NK-92 treated with Interleukin-12 subunit alpha and Interleukin-12 subunit beta, amount 100 ng/mL, for 24 hours (cell line): ENCODE data around the gene FBXO5.

Experiments used
- DNase-seq: peaks from one replicate; lab custom pipeline; 2025; lab: John Stamatoyannopoulos, UW

Gene FBXO5

GRCh38 chr6:152948150-152948768, 34.6 kb downstream of the FBXO5 start:
- no peak for DNase-seq

DNA sequence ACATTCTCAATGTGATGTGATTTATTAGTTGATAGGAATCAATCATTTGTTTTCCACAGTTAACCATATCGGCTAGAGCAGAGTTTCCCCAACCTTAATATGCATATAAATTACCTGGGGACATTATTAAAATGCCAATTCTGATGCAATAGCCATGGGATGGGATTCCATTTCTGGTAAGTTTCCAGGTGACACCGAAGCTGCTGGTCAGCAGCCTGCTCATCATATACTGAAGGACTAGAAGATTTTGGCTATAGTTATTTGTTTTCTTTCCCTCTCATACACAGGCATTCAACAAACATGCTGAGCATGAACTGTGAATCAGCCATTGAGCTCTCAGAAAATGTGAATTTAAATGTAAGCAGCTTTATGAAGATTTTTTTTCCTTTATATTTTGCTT, 35.8 kb downstream of the FBXO5 start:
- no peak for DNase-seq

DNA sequence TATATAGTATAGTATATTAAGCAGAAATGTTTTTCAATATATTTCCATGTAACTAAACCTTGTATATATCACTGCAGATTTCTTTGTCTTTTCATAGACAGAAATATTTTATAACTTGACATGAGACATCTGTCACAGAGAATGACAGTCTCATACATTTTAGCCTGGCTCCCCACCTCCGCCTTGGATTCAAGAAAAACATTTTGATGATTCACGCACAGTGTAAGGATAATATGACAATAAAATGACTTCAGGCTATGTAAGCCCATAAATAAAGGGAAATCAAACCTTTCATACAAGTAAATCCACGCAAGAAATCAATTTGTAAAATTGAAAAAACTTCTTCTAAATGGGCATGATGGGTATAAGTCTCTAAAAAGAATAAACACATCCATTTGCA, 36.4 kb downstream of the FBXO5 start:
- no peak for DNase-seq

DNA sequence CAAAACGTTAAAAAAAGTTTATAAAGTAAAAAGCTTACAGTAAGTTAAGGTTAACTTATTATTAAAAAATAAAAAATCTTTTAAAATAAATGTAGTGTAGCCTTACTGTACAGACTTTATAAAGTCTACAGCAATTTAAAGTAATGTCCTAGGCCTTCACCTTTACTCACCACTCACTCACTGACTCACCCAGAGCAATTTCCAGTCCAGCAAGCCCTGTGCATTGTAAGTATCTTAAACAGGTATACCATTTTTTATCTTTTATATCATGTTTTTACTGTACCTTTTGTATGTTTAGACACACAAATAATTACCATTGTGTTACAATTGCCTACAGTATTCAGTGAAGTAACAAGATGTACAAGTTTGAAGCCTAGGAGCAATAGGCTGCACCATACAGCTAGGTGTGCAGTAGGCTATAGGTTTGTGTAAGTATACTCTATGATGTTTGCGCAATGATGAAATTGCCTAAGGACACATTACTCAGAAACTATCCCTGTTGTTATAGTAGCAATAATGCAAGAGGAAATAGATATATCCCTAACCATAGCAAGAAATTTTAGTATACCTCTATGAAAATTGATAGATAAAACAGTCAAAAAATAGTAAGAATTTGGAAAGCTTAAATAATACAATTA, 39.5 kb downstream of the FBXO5 start:
- no peak for DNase-seq

GRCh38 chr6:152942319-152942869, 40.4 kb downstream of the FBXO5 start:
- no peak for DNase-seq

DNA sequence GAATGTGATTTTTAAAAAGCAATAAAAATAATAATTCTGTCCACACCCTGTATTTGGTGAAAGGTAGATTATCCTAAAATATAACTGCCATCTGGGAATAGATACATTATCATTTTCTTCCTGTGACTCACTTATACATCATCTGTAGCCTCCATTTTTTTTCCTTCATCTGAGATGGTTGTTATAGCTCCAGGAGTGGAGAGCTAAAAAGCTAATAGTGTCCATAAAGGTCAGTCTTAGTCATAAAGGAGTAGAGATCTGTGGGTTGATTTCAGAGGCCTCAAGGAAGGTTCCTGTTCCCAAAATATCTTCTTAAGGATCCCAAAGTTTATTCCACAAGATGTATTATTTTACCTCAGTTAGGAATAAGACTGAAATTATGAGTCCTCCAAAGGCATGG, 41.1 kb downstream of the FBXO5 start:
- no peak for DNase-seq

- no peak for DNase-seq
Measured at GRCh38 chr6:152932865-152933264, 50.0 kb downstream of the FBXO5 start.

DNA sequence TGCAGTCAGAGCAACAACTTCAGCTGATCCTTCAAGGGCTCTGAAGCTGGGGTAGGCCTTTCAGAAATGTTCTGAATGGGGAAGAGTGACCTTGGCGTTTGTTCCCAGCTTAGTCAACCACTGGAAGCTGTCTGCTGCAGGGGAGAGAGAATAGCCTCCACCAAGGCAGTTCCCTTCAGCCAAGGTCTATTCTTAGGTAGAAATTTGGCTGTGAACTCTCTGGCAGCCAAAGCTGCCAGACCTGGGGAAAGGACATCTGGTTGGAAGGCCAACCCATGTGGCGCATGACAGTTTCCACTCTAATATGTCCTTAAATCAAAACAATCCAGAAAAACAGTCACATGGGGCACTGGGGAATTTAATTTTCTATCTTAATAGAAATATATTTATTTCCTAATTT, 60.1 kb downstream of the FBXO5 start:
- no peak for DNase-seq
